ENCODE data around the gene PARD3B. TPM values are rescaled to one million over a fixed set of nuclear protein-coding genes. Genes with fewer than 3 reads are reported as not detected.
A peak's percentile ranks its signal among the peaks of the same experiment; 100 is the strongest.

Gene PARD3B
- total RNA-seq, 1 experiment from 2014 or later = 7.6 TPM

DNA sequence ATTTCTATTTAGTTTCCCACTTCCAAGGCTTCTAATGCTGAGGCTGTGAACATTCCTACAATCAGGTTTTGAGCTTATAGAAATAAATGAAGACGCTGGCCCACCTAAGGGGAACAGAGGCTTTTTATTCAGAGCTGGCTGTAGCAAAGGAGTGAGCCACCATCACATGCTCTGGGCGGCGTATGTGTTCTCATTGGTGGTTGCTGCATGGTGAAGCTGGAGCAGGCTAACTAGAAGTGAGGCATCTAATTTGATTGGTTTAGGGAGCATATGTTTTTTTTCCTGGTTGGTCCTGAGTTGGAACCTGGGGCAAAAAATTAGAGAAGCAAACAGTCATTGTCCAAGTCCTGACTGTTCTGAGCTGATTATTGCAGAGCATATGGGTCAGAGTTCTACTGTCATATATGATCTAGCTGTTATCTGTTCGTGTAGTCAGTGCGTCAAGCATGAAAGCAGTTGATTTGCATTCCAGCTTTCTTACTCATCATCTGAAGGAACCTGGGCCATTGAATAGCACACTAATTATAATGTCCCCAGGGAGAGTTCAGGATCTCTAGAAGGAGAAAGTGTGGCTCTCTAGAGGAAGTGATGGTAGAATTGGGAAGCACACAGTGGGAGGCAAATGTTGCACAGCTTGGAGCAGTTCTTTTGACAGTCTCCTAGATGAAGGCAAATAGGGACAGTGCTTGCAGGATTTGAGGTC is 279.6 kb downstream of the PARD3B start:
- TF ChIP-seq, protein P1, sequence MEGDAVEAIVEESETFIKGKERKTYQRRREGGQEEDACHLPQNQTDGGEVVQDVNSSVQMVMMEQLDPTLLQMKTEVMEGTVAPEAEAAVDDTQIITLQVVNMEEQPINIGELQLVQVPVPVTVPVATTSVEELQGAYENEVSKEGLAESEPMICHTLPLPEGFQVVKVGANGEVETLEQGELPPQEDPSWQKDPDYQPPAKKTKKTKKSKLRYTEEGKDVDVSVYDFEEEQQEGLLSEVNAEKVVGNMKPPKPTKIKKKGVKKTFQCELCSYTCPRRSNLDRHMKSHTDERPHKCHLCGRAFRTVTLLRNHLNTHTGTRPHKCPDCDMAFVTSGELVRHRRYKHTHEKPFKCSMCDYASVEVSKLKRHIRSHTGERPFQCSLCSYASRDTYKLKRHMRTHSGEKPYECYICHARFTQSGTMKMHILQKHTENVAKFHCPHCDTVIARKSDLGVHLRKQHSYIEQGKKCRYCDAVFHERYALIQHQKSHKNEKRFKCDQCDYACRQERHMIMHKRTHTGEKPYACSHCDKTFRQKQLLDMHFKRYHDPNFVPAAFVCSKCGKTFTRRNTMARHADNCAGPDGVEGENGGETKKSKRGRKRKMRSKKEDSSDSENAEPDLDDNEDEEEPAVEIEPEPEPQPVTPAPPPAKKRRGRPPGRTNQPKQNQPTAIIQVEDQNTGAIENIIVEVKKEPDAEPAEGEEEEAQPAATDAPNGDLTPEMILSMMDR (conservative IDR thresholded peaks at IDR 0.05; ENCODE audit: low read depth, low read length) = no peak
- TF ChIP-seq EZH2 (IDR thresholded peaks at IDR 0.05; ENCODE audit: borderline replicate concordance, low read depth, low read length, poor library complexity, severe bottlenecking) = no peak
- POLR2A ChIA-PET (ENCODE audit: low non-redundant PET) = no interaction called here
- peak; percentile 93 for DNase-seq (ENCODE audit: low spot score)
- H3K4me3 ChIP-seq (ENCODE audit: low read depth, low read length, poor library complexity, severe bottlenecking) = no peak overlapping the region
- BruUV-seq (replicated peaks) = no TSS peak
- no peak overlapping the region for H3K27ac ChIP-seq (ENCODE audit: low read depth, low read length, poor library complexity, severe bottlenecking)
- CTCF ChIA-PET = interaction anchor here (0.8 kb wide), 1 partner anchor 798 kb away, joined by 3 read pairs; no protein-coding TSS in a partner anchor
- no peaks in the 10 kb centered on the region for H3K9me3 ChIP-seq (ENCODE audit: low read depth, low read length, poor library complexity, severe bottlenecking)
- H3K4me1 ChIP-seq (ENCODE audit: insufficient read depth, low read length, poor library complexity, severe bottlenecking) = peaks cover 22% of the 10 kb centered on the region
- intact Hi-C loops (cut with micrococcal nuclease; ENCODE audit: unreplicated experiment) = no loop called here
- H3K36me3 ChIP-seq (ENCODE audit: insufficient read depth, low read length, poor library complexity, severe bottlenecking) = no peaks in the 10 kb centered on the region
- no peaks in the 10 kb centered on the region for H3K27me3 ChIP-seq (replicated peaks; ENCODE audit: insufficient read depth, low read depth, low read length, poor library complexity)

DNA sequence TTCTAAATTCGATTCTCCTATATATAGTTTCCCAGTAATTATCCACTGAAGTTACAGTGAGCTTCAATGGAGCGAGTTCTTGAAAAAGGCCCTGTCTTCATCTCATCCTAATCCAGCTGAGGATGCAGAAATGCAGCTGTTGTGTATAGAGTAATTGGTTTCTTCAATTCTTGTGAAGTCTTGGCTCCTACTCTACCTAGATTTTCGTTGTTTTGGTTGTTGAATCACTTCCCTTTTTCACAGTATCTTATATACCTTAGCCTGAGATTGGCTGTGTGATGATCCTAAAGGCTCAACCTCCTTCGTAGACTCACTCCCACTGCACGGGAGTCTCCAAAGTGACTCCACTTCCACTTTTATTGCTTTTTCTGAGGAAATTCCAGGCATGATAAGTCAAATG is 280.4 kb downstream of the PARD3B start:
- Histone ChIP-seq H3K4me3 (ENCODE audit: low read depth, low read length, poor library complexity, severe bottlenecking) (no peak overlapping the region), H3K36me3 (ENCODE audit: insufficient read depth, low read length, poor library complexity, severe bottlenecking) (no peaks in the 10 kb centered on the region), H3K9me3 (ENCODE audit: low read depth, low read length, poor library complexity, severe bottlenecking) (no peaks in the 10 kb centered on the region), H3K27me3 (replicated peaks; ENCODE audit: insufficient read depth, low read depth, low read length, poor library complexity) (no peaks in the 10 kb centered on the region), H3K27ac (ENCODE audit: low read depth, low read length, poor library complexity, severe bottlenecking) (no peak overlapping the region), H3K4me1 (ENCODE audit: insufficient read depth, low read length, poor library complexity, severe bottlenecking) (peaks cover 22% of the 10 kb centered on the region)
- POLR2A ChIA-PET (ENCODE audit: low non-redundant PET) = no interaction called here
- DNase-seq (ENCODE audit: low spot score) = peak; percentile 5
- TF ChIP-seq, protein P1 (conservative IDR thresholded peaks at IDR 0.05; ENCODE audit: low read depth, low read length) = no peak
- TF ChIP-seq EZH2 (IDR thresholded peaks at IDR 0.05; ENCODE audit: borderline replicate concordance, low read depth, low read length, poor library complexity, severe bottlenecking) = no peak
- intact Hi-C loops (cut with micrococcal nuclease; ENCODE audit: unreplicated experiment) = no loop called here
- BruUV-seq (replicated peaks) = no TSS peak
- CTCF ChIA-PET = interaction anchor here (0.8 kb wide), 1 partner anchor 799 kb away, joined by 3 read pairs; no protein-coding TSS in a partner anchor

DNA sequence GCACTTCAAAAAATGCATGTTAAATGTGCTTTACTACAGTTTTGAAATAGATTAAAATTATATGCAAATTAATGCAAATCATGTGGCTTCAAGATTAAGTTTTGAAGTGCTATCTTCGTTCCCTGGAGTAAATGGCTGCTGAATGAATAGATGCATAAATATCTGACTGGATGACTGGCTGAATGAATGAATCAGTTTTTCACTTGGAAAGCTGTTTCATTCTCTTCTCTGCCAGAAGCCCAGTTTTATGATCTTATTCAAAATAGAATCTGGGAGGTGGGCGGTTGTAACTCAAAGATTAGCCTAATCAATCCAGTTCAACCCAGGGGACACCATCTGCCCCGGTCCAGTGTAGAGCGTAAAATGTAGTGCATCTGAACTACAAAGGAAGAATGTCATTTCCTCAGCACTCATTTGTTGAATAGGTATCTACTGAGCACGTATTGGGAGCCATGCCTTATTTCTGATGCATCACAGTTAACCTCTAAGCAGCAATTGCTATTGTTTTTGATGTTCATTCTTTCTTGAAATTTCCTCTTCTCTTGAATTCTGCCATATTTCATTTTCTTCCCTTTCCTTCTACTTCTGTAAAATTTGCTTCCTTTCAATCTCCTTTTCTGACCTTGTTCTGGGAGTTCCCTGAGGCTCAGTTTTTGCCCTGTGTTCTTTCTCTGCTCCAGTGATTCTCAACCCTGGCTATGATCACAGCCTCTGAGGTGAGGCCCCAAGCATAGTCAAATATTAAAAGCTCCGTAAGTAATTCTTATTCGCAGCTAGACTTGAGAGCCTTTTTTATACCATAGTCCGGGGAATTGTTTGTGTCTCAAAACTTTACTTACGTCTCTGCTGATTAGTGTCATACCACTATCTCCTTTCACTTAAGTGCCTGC is 282.7 kb downstream of the PARD3B start:
- peak; percentile 25 for DNase-seq (ENCODE audit: low spot score)
- Histone ChIP-seq H3K36me3 (ENCODE audit: insufficient read depth, low read length, poor library complexity, severe bottlenecking) (no peaks in the 10 kb centered on the region), H3K9me3 (ENCODE audit: low read depth, low read length, poor library complexity, severe bottlenecking) (no peaks in the 10 kb centered on the region), H3K27ac (ENCODE audit: low read depth, low read length, poor library complexity, severe bottlenecking) (no peak overlapping the region), H3K4me1 (ENCODE audit: insufficient read depth, low read length, poor library complexity, severe bottlenecking) (peaks cover 22% of the 10 kb centered on the region), H3K4me3 (ENCODE audit: low read depth, low read length, poor library complexity, severe bottlenecking) (no peak overlapping the region), H3K27me3 (replicated peaks; ENCODE audit: insufficient read depth, low read depth, low read length, poor library complexity) (no peaks in the 10 kb centered on the region)
- BruUV-seq (replicated peaks) = no TSS peak
- ChIA-PET CTCF (no interaction called here), POLR2A (ENCODE audit: low non-redundant PET) (no interaction called here)
- intact Hi-C loops (cut with micrococcal nuclease; ENCODE audit: unreplicated experiment) = no loop called here
- TF ChIP-seq EZH2 (IDR thresholded peaks at IDR 0.05; ENCODE audit: borderline replicate concordance, low read depth, low read length, poor library complexity, severe bottlenecking) = no peak
- TF ChIP-seq, protein P1 (conservative IDR thresholded peaks at IDR 0.05; ENCODE audit: low read depth, low read length) = no peak

All from A673 (cell line).